Astrocyte of the cerebellum (primary cell): ENCODE results near the gene REELD1.
A peak's percentile ranks its signal among the peaks of the same experiment; 100 is the strongest.

Source experiments
- DNase-seq: peaks from one replicate; pipeline ENCODE4 v3.0.0-alpha.2; 2011; ENCODE audit warnings: low read depth
- H3K4me3 ChIP-seq: 2 replicates; pipeline ENCODE4 v1.5.1; 2011; ENCODE audit warnings: mild to moderate bottlenecking, low read depth, low read length, moderate library complexity
- CTCF ChIP-seq: IDR thresholded peaks from 2 replicates; pipeline ENCODE4 v1.5.1; 2012; ENCODE audit warnings: low read length, low read depth, moderate library complexity, mild to moderate bottlenecking; ENCODE audit errors: missing control alignments
- in situ Hi-C: cut with HindIII; loops from 2 replicates; pipeline ENCODE4 v1.10.0; 2017; ENCODE audit warnings: low sequenced_read_pairs

The REELD1 gene

GRCh38 chr4:146255874-146256273, 41.5 kb downstream of the REELD1 start:
- in situ Hi-C loops = no loop called here
- TF ChIP-seq CTCF = no peak
- peak; percentile 48 for DNase-seq
- no peak overlapping the region for H3K4me3 ChIP-seq

- no peak for DNase-seq
- TF ChIP-seq CTCF = no peak
- in situ Hi-C loops = no loop called here
- H3K4me3 ChIP-seq = no peak overlapping the region
Observed at GRCh38 chr4:146256328-146256727, 42.0 kb downstream of the REELD1 start.

GRCh38 chr4:146257511-146257910, 43.2 kb downstream of the REELD1 start:
- DNase-seq = no peak
- no peak for TF ChIP-seq CTCF
- in situ Hi-C loops = no loop called here

GRCh38 chr4:146260521-146260920, 46.2 kb downstream of the REELD1 start:
- in situ Hi-C loops = no loop called here
- TF ChIP-seq CTCF = no peak
- DNase-seq = no peak
- H3K4me3 ChIP-seq = no peak overlapping the region

More at GRCh38 chr4:146257511-146257910, 43.2 kb downstream of the REELD1 start:
- no peak overlapping the region for H3K4me3 ChIP-seq

- DNase-seq = no peak
- no peak overlapping the region for H3K4me3 ChIP-seq
- no peak for TF ChIP-seq CTCF
- in situ Hi-C loops = no loop called here
Observed at GRCh38 chr4:146261041-146261440, 46.7 kb downstream of the REELD1 start.

GRCh38 chr4:146263793-146264192, 49.5 kb downstream of the REELD1 start:
- TF ChIP-seq CTCF = no peak
- no peak for DNase-seq
- in situ Hi-C loops = no loop called here
- H3K4me3 ChIP-seq = no peak overlapping the region
